GM18867 (cell line): ENCODE results near the gene TCEAL1.
"Not testable (repeated sequence)": the region's sequence is repeated elsewhere in the genome, so short reads cannot be mapped to it uniquely, and the experiment has no call there.

ENCODE experiments used
- ATAC-seq: cut with Tn5 transposase; IDR thresholded peaks from one replicate; pipeline ENCODE4 v1.9.1; 2021; ENCODE audit warnings: mild to moderate bottlenecking, moderate library complexity; ENCODE audit not compliant: unreplicated experiment

TCEAL1 gene

GRCh38 chrX:103631145-103631544 lies 2.4 kb downstream of the TCEAL1 start:
- no peak for ATAC-seq

- no peak for ATAC-seq
These were observed 6.7 kb downstream of the TCEAL1 start for GRCh38 chrX:103635436-103635835.

- ATAC-seq, result no peak
These were observed 9.0 kb downstream of the TCEAL1 start for GRCh38 chrX:103637604-103638338.

- not testable (repeated sequence) for ATAC-seq
These were observed 9.9 kb downstream of the TCEAL1 start for GRCh38 chrX:103638479-103639346.

GRCh38 chrX:103640401-103641155 lies 11.8 kb downstream of the TCEAL1 start:
- no peak for ATAC-seq

- ATAC-seq, result no peak
These were observed 15.3 kb downstream of the TCEAL1 start for GRCh38 chrX:103644125-103644524.

GRCh38 chrX:103647630-103648029 lies 18.9 kb downstream of the TCEAL1 start:
- no peak for ATAC-seq

- no peak for ATAC-seq
These were observed 22.5 kb downstream of the TCEAL1 start for GRCh38 chrX:103651151-103651773.

- ATAC-seq, result not testable (repeated sequence)
These were observed 26.6 kb downstream of the TCEAL1 start for GRCh38 chrX:103655230-103656000.

GRCh38 chrX:103656617-103657016 lies 27.8 kb downstream of the TCEAL1 start:
- no peak for ATAC-seq

- ATAC-seq, result not testable (repeated sequence)
These were observed 28.3 kb downstream of the TCEAL1 start for GRCh38 chrX:103657066-103657465.

GRCh38 chrX:103658681-103659433 lies 30.1 kb downstream of the TCEAL1 start:
- ATAC-seq, result no peak

GRCh38 chrX:103659460-103659859 lies 30.7 kb downstream of the TCEAL1 start:
- not testable (repeated sequence) for ATAC-seq

- no peak for ATAC-seq
These were observed 35.4 kb downstream of the TCEAL1 start for GRCh38 chrX:103663981-103664762.

GRCh38 chrX:103666202-103667107 lies 37.7 kb downstream of the TCEAL1 start:
- no peak for ATAC-seq

GRCh38 chrX:103669745-103670144 lies 41.0 kb downstream of the TCEAL1 start:
- no peak for ATAC-seq
